Measurements from ENCODE around the gene CCDC92.
"Not testable (repeated sequence)": the region's sequence is repeated elsewhere in the genome, so short reads cannot be mapped to it uniquely, and the experiment has no call there.

Gene CCDC92

DNA sequence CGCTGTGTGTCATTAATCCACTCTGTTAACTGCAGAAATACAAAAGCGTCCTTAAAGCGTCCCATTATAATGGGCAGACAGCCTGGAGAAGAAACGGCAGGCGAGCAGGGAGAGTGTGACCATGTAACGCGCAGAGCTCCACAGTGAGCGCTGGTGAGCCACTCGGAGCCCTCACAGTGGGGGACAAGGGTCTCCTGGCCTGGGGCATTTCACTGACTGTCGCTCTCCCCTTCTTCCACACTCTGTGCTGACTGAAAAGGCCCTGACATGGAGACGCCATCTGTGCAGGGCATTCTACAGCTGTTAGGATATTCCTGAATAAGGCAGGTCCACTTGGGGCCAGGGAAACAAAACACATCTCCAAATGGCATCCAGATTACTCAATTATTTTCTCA lies 24.2 kb downstream of the CCDC92 start:
- no peaks in the 10 kb centered on the region for H3F3A ChIP-seq (ENCODE audit: control insufficient read depth, insufficient read depth)
- no peaks in the 10 kb centered on the region for H3K79me2 ChIP-seq (ENCODE audit: control insufficient read depth, low read length)
- TF ChIP-seq, protein P1, sequence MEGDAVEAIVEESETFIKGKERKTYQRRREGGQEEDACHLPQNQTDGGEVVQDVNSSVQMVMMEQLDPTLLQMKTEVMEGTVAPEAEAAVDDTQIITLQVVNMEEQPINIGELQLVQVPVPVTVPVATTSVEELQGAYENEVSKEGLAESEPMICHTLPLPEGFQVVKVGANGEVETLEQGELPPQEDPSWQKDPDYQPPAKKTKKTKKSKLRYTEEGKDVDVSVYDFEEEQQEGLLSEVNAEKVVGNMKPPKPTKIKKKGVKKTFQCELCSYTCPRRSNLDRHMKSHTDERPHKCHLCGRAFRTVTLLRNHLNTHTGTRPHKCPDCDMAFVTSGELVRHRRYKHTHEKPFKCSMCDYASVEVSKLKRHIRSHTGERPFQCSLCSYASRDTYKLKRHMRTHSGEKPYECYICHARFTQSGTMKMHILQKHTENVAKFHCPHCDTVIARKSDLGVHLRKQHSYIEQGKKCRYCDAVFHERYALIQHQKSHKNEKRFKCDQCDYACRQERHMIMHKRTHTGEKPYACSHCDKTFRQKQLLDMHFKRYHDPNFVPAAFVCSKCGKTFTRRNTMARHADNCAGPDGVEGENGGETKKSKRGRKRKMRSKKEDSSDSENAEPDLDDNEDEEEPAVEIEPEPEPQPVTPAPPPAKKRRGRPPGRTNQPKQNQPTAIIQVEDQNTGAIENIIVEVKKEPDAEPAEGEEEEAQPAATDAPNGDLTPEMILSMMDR (IDR thresholded peaks at IDR 0.05; ENCODE audit: low read depth, low read length, poor library complexity, severe bottlenecking) = no peak
- no peak for TF ChIP-seq EZH2phosphoT487 (IDR thresholded peaks at IDR 0.05; ENCODE audit: borderline replicate concordance, low read length)
- no peaks in the 10 kb centered on the region for H3K9me3 ChIP-seq (ENCODE audit: control insufficient read depth, insufficient read depth, low read length)
- no peaks in the 10 kb centered on the region for H3K4me1 ChIP-seq (ENCODE audit: control insufficient read depth, low read length)
- no peaks in the 10 kb centered on the region for H3K36me3 ChIP-seq (ENCODE audit: control insufficient read depth, low read length)
- no peaks in the 10 kb centered on the region for H4K20me1 ChIP-seq (ENCODE audit: control insufficient read depth, insufficient read depth, low read depth, low read length)
- no peak overlapping the region for H3K4me2 ChIP-seq (ENCODE audit: low read length)
- peaks cover 3% of the 10 kb centered on the region; the same call in 1 of the 2 replicates for H3K27me3 ChIP-seq (ENCODE audit: control insufficient read depth, low read length)
- no peak overlapping the region for H3K27ac ChIP-seq (ENCODE audit: low read depth, low read length)
- H3K4me3 ChIP-seq (ENCODE audit: low read length) = no peak overlapping the region
- H3K9me2 ChIP-seq (replicated peaks; ENCODE audit: control insufficient read depth, low read length) = no peaks in the 10 kb centered on the region

DNA sequence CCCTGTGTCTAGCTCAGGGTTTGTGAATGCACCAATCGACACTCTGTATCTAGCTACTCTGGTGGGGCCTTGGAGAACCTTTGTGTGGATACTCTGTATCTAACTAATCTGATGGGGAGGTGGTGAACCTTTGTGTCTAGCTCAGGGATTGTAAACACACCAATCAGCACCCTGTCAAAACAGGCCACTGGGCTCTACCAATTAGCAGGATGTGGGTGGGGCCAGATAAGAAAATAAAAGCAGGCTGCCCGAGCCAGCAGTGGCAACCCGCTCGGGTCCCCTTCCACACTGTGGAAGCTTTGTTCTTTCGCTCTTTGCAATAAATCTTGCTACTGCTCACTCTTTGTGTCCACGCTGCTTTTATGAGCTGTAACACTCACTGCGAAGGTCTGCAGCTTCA lies 25.1 kb downstream of the CCDC92 start:
- not testable (repeated sequence) for H3K27ac ChIP-seq (ENCODE audit: low read depth, low read length); H3K4me1 ChIP-seq (ENCODE audit: control insufficient read depth, low read length); H3K79me2 ChIP-seq (ENCODE audit: control insufficient read depth, low read length); H3K9me2 ChIP-seq (replicated peaks; ENCODE audit: control insufficient read depth, low read length); H3F3A ChIP-seq (ENCODE audit: control insufficient read depth, insufficient read depth); H3K4me3 ChIP-seq (ENCODE audit: low read length); H3K9me3 ChIP-seq (ENCODE audit: control insufficient read depth, insufficient read depth, low read length); H4K20me1 ChIP-seq (ENCODE audit: control insufficient read depth, insufficient read depth, low read depth, low read length); H3K4me2 ChIP-seq (ENCODE audit: low read length); H3K36me3 ChIP-seq (ENCODE audit: control insufficient read depth, low read length); H3K27me3 ChIP-seq (ENCODE audit: control insufficient read depth, low read length)

DNA sequence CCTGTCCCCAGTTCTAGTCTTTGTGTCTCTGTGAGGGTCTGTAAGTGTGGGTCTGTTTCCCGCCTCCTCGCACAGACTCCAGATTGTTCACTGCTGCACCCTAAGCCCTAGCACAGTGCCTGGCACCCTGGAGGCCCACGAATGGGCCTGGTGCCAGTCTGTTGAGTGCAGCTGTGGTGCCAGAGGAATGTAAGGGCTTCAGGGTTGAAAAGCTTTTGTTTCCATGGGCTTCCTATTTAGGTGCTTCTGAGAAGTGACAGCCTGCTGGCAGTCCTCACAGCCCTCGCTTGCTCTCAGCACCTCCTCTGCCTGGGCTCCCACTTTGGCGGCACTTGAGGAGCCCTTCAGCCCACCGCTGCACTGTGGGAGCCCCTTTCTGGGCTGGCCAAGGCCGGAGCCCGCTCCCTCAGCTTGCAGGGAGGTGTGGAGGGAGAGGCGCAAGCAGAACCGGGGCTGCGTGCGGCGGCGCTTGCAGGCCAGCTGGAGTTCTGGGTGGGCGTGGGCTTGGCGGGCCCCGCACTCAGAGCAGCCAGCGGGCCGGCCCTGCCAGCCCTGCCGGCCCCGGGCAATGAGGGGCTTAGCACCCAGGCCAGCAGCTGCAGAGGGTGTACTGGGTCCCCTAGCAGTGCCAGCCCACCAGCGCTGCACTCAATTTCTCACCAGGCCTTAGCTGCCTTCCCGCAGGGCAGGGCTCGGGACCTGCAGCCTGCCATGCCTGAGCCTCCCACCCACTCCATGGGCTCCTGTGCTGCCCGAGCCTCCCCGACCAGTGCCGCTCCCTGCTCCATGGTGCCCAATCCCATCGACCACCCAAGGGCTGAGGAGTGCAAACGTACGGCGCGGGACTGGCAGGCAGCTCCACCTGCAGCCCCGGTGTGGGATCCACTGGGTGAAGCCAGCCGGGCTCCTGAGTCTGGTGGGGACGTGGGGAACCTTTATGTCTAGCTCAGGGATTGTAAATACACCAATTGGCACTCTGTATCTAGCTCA lies 25.8 kb downstream of the CCDC92 start:
- H3K79me2 ChIP-seq (ENCODE audit: control insufficient read depth, low read length); H4K20me1 ChIP-seq (ENCODE audit: control insufficient read depth, insufficient read depth, low read depth, low read length); H3K9me2 ChIP-seq (replicated peaks; ENCODE audit: control insufficient read depth, low read length); H3K9me3 ChIP-seq (ENCODE audit: control insufficient read depth, insufficient read depth, low read length); H3F3A ChIP-seq (ENCODE audit: control insufficient read depth, insufficient read depth); H3K36me3 ChIP-seq (ENCODE audit: control insufficient read depth, low read length); H3K27ac ChIP-seq (ENCODE audit: low read depth, low read length); H3K4me2 ChIP-seq (ENCODE audit: low read length); H3K4me3 ChIP-seq (ENCODE audit: low read length); H3K4me1 ChIP-seq (ENCODE audit: control insufficient read depth, low read length); H3K27me3 ChIP-seq (ENCODE audit: control insufficient read depth, low read length): not testable (repeated sequence)

- no peaks in the 10 kb centered on the region for H4K20me1 ChIP-seq (ENCODE audit: control insufficient read depth, insufficient read depth, low read depth, low read length)
- H3K79me2 ChIP-seq (ENCODE audit: control insufficient read depth, low read length) = no peaks in the 10 kb centered on the region
- H3K27ac ChIP-seq (ENCODE audit: low read depth, low read length) = no peak overlapping the region
- H3K9me3 ChIP-seq (ENCODE audit: control insufficient read depth, insufficient read depth, low read length) = no peaks in the 10 kb centered on the region
- H3K4me2 ChIP-seq (ENCODE audit: low read length) = no peak overlapping the region
- H3K4me1 ChIP-seq (ENCODE audit: control insufficient read depth, low read length) = no peaks in the 10 kb centered on the region
- H3K36me3 ChIP-seq (ENCODE audit: control insufficient read depth, low read length) = no peaks in the 10 kb centered on the region
- TF ChIP-seq, protein P1 (IDR thresholded peaks at IDR 0.05; ENCODE audit: low read depth, low read length, poor library complexity, severe bottlenecking) = no peak
- TF ChIP-seq EZH2phosphoT487 (IDR thresholded peaks at IDR 0.05; ENCODE audit: borderline replicate concordance, low read length) = no peak
- no peak overlapping the region for H3K4me3 ChIP-seq (ENCODE audit: low read length)
- no peaks in the 10 kb centered on the region for H3K27me3 ChIP-seq (ENCODE audit: control insufficient read depth, low read length)
- H3F3A ChIP-seq (ENCODE audit: control insufficient read depth, insufficient read depth) = no peaks in the 10 kb centered on the region
- no peaks in the 10 kb centered on the region for H3K9me2 ChIP-seq (replicated peaks; ENCODE audit: control insufficient read depth, low read length)
These were observed 26.5 kb downstream of the CCDC92 start for GRCh38 chr12:123946152-123946515.
